OCI-LY3 (cell line): ENCODE measurements around the gene NGEF.

Source experiments
- H2AFZ ChIP-seq: fragments of 200-600, 300-600 bp; shearing (Covaris generic); 2 replicates; pipeline ENCODE4 v1.6.0; 2014; ENCODE audit warnings: antibody characterized with exemption, low read depth, low read length
- H3K27ac ChIP-seq: fragments of 200-600, 300-600 bp; sonication (generic); 2 replicates; pipeline ENCODE4 v1.5.1; 2014; ENCODE audit warnings: mild to moderate bottlenecking, low read length, moderate library complexity, mixed read lengths
- H3K27me3 ChIP-seq: fragments of 200-600, 300-600 bp; sonication (generic); 2 replicates; pipeline ENCODE4 v1.6.1; 2014; ENCODE audit warnings: low read depth, low read length, mixed read lengths
- H3K36me3 ChIP-seq: fragments of 200-600, 300-600 bp; sonication (generic); replicated peaks from 2 replicates; pipeline ENCODE3; 2014; ENCODE audit warnings: low read depth, low read length, mixed read lengths
- H3K4me1 ChIP-seq: fragments of 300-600, 200-600 bp; sonication (generic); 2 replicates; pipeline ENCODE4 v1.6.1; 2014; ENCODE audit warnings: low read length, mixed read lengths
- H3K4me2 ChIP-seq: fragments of 200-600, 300-600 bp; sonication (generic); 2 replicates; pipeline ENCODE4 v1.6.1; 2014; ENCODE audit warnings: low read length, mixed read lengths
- H3K4me3 ChIP-seq: fragments of 300-600, 200-600 bp; sonication (generic); 2 replicates; pipeline ENCODE4 v1.5.1; 2014; ENCODE audit warnings: antibody characterized with exemption, mild to moderate bottlenecking, low read length, moderate library complexity
- H3K79me2 ChIP-seq: fragments of 300-600, 200-600 bp; shearing (Covaris generic); 2 replicates; pipeline ENCODE4 v1.6.1; 2014; ENCODE audit warnings: mild to moderate bottlenecking, low read length, mixed read lengths
- H3K9ac ChIP-seq: fragments of 300-600, 200-600 bp; shearing (Covaris generic); 2 replicates; pipeline ENCODE4 v1.6.0; 2014; ENCODE audit warnings: mild to moderate bottlenecking, low read length, moderate library complexity
- H3K9me3 ChIP-seq: fragments of 200-600, 300-600 bp; shearing (Covaris generic); 2 replicates; pipeline ENCODE4 v1.6.1; 2014; ENCODE audit warnings: low read length, mixed read lengths; ENCODE audit not compliant: insufficient read depth
- H4K20me1 ChIP-seq: fragments of 200-600, 300-600 bp; sonication (generic); 2 replicates; pipeline ENCODE4 v1.6.1; 2016; ENCODE audit warnings: low read length, mixed read lengths; ENCODE audit not compliant: insufficient read depth
- CTCF ChIP-seq: fragments of 200-600, 300-600 bp; sonication (generic); IDR thresholded peaks from 2 replicates; pipeline ENCODE4 v1.5.1; 2014; ENCODE audit warnings: antibody characterized with exemption, low read length, low read depth
- EZH2phosphoT487 ChIP-seq: fragments of 200-600 bp; shearing (Covaris generic); IDR thresholded peaks from 2 replicates; pipeline ENCODE4 v1.6.1; 2018; ENCODE audit warnings: antibody characterized with exemption, mixed run types, low read depth

NGEF gene

DNA sequence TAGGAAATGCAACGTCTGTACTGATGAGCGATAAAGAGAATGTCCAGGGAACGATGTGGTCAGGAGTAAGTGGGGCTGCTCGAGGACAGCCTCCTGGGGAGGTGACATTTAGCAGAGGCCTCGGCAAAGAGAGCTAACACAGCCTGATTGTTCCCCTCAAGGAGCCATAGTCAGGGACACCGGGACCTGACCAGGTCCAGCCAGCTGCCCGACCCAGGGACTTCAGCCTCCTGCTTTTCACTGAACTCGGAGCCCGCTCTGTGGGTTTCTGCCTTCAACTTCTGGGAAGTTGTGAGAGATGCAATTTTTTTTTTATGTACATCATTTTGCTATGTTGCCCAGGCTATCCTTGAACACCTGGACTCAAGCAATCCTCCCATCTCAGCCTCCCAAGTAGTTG is 29.5 kb upstream of the NGEF start:
- Histone ChIP-seq H3K36me3 (no peaks in the 10 kb centered on the region), H3K9ac (no peak overlapping the region), H2AFZ (no peak overlapping the region), H3K4me1 (no peaks in the 10 kb centered on the region), H3K4me2 (no peak overlapping the region), H3K27me3 (no peaks in the 10 kb centered on the region), H3K4me3 (no peak overlapping the region), H3K79me2 (no peaks in the 10 kb centered on the region), H4K20me1 (no peaks in the 10 kb centered on the region), H3K9me3 (no peaks in the 10 kb centered on the region), H3K27ac (no peak overlapping the region)
- TF ChIP-seq EZH2phosphoT487 (no peak), CTCF (no peak)

- no peak for TF ChIP-seq EZH2phosphoT487
- TF ChIP-seq CTCF: no peak
- H3K27ac ChIP-seq: no peak overlapping the region
- no peak overlapping the region for H2AFZ ChIP-seq
- H3K4me3 ChIP-seq: no peak overlapping the region
- no peaks in the 10 kb centered on the region for H3K27me3 ChIP-seq
- no peaks in the 10 kb centered on the region for H4K20me1 ChIP-seq
- no peaks in the 10 kb centered on the region for H3K36me3 ChIP-seq
- H3K9me3 ChIP-seq: no peaks in the 10 kb centered on the region
- no peaks in the 10 kb centered on the region for H3K79me2 ChIP-seq
- no peak overlapping the region for H3K4me2 ChIP-seq
- no peak overlapping the region for H3K9ac ChIP-seq
- no peaks in the 10 kb centered on the region for H3K4me1 ChIP-seq
These were observed 28.8 kb upstream of the NGEF start for GRCh38 chr2:233041722-233042323.

DNA sequence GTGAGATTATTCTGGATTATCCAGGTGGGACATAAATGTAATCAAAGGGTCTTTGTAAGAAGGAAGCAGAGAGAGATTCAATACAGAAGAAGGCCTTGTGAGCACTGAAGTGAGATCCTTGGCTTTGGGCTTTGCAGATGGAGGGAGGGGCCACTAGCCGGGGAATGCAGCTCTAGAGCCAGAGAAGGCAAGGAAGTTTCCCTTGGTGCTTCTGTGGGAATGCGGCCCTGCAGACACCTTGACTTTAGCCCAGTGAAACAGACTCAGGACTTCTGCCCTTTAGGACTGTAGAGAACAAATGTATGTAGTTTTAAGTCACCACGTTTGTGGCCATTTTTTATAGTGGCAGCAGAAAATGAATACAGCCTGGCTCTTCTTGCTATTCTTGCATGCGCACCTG is 27.5 kb upstream of the NGEF start:
- no peaks in the 10 kb centered on the region for H3K36me3 ChIP-seq
- no peak overlapping the region for H3K4me3 ChIP-seq
- H4K20me1 ChIP-seq: no peaks in the 10 kb centered on the region
- H3K4me2 ChIP-seq: no peak overlapping the region
- no peaks in the 10 kb centered on the region for H3K79me2 ChIP-seq
- no peak overlapping the region for H3K27ac ChIP-seq
- no peak overlapping the region for H3K9ac ChIP-seq
- no peak overlapping the region for H2AFZ ChIP-seq
- H3K9me3 ChIP-seq: no peaks in the 10 kb centered on the region
- no peak for TF ChIP-seq CTCF
- no peak for TF ChIP-seq EZH2phosphoT487
- H3K27me3 ChIP-seq: no peaks in the 10 kb centered on the region
- H3K4me1 ChIP-seq: no peaks in the 10 kb centered on the region

DNA sequence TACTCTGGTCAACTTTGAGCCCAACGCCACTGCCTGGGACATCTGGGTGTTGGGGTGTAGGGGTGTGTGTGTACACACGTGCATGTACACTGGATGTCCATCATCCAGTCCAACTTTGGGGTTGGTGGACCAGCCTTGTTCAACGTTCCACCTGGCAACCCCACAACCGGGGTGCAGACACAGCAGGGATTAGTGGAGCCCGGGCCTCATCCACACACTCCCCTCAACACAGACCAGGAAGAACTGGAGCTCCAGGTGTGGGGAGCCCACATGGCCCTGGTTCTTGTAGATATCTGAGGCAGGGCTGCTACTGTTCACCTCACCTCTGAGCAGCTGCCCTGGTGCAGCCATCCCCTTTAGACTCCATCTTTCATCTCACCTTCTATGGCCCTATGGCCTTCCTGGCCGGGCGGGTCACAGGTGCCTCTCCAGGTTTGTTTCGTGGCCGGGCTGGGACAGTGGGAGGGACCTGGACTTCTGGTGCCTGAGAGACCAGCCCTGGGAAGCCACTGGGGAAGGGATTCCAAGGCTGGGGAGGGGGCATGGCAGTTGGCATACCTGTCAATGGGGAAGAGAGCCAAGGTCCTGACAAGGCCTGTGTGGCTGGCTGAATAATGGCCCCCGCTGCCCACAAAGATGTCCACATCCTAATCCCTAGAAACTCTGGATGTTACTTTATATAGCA is 26.9 kb upstream of the NGEF start:
- Histone ChIP-seq H3K4me1 (no peaks in the 10 kb centered on the region), H3K9ac (no peak overlapping the region), H4K20me1 (no peaks in the 10 kb centered on the region), H3K36me3 (no peaks in the 10 kb centered on the region), H3K27me3 (no peaks in the 10 kb centered on the region), H3K4me2 (no peak overlapping the region), H3K9me3 (no peaks in the 10 kb centered on the region), H3K27ac (no peak overlapping the region), H3K4me3 (no peak overlapping the region), H2AFZ (no peak overlapping the region), H3K79me2 (no peaks in the 10 kb centered on the region)
- TF ChIP-seq CTCF (no peak), EZH2phosphoT487 (no peak)
